GM12892 (cell line): ENCODE data around the gene GGNBP2.

Experiments
- POLR2A ChIP-seq: IDR thresholded peaks from 2 replicates; pipeline ENCODE4 v1.6.1; 2011; ENCODE audit warnings: low read depth, low read length, control low read depth
- POLR2AphosphoS5 ChIP-seq: IDR thresholded peaks from 2 replicates; pipeline ENCODE4 v1.6.1; 2011; ENCODE audit warnings: low read depth, low read length, control low read depth
- TAF1 ChIP-seq: IDR thresholded peaks from 2 replicates; pipeline ENCODE4 v1.6.1; 2011; ENCODE audit warnings: low read depth, mild to moderate bottlenecking, control low read depth, low read length, borderline replicate concordance

- TF ChIP-seq POLR2A (no peak), POLR2AphosphoS5 (no peak), TAF1 (no peak)
These were observed 48.1 kb downstream of the GGNBP2 start for GRCh38 chr17:36592716-36593321.
